HL-60/S4 treated with retinoic acid at 250 ng/mL for 4 days and 3 days (cell line): ENCODE results near the gene FAR2.
"Not testable (repeated sequence)": the region's sequence is repeated elsewhere in the genome, so short reads cannot be mapped to it uniquely, and the experiment has no call there.

Experiments used
- in situ Hi-C: fragments of 300-500 bp; cut with MboI; formaldehyde crosslinking; loops from 2 replicates; pipeline ENCODE4 v1.7.0; 2022; ENCODE audit warnings: low sequenced_read_pairs

The FAR2 gene

DNA sequence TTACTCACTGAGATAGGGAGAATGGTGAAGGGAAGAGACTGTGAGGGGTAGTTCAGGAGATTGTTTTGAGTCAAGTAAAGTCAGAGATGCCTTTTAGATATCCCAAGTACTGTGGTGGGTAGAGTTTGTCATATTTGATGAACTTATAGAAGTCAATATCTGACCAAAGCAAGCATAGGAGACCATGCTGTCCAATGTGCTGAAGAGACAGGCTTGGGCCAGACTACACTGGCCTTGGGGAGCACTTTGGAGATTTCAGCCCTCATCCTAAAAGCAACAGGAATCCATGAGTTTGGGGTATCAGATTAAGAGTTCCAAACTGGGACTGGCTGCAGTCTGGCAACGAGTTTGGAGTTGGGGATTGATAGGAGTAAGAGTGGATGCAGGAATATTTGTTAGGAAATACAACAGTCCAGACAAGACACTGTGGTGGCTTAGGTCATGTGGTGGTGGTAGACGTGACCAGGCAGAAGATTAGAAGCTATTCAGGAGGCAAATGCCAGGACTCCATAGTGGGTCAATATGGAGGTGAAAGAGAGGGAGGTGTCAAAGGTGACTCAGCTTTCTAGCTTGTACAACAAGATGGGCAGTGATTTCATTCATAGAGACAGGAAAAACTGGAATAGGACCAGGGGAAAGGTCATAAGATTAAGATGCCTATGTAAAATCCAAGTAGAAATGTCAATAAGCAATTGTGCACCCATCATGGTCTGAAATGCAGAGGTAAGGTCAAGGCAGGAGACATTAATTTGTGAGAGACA lies 81.9 kb downstream of the FAR2 start:
- in situ Hi-C loops: no loop called here

DNA sequence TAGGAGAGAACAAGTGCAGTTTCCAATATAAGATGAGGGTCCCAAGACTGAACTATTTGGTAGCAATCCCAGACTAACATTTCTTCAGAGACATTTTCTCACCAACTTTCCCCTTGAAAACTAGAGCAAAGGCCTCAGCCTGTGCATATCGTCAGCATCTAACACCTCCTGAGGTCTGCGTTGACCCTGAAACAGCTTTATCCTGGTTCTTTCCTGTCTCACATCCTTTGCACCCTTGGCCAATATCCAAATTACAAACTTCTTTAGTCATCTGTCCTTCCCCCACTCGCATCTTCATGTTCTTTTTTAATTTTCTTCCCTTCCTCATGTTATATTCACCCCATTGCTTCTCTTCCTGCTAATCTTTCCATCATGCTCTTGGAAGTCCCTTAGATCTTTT lies 83.0 kb downstream of the FAR2 start:
- in situ Hi-C loops: no loop called here

DNA sequence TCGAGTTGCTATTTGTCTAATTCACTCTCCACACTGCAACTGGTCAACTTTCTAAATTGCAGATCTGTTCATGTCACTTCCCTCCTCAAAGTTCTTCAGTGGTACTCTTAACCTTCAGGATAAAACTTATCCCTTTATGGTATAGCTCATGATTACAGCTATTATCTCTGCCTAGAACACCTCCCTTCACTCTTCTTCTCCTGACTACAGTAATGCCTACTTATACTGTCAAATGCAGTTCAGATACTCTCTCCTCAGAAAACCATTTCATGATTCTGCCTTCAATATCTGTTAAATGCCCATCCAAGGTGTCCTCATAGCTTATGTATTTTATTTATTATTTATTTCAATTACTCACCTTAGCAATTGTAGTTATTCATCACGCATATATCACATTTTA lies 85.5 kb downstream of the FAR2 start:
- in situ Hi-C loops: no loop called here

DNA sequence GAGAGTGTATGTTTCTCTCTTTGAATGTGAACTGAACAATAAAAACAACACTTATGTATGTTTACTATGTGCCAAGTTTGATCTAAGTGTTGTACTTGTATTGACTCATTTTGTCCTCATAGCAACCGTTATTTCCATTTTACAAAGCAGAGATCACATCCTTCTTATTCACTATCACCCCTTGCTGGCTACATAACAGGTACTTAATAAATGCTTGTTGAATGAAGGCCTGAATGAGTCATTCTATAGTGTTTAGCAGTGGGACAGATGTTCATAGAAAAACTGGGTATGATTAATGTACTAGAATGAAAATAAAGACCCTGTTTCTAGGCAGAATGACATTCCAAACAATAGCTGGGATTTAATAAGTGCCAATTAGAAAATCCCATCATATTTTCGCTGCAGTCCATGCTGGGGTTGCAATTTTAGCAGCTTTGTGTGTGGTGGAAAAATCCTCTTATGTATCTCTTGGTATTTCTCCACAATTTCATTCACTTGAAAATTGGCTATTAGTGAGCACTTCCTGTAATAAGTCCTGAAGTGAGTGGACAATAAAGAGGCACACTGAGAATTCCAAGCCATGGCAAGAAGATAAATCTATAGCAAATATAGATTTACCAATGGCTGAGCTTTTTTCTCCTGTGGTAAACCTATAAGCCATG lies 86.0 kb downstream of the FAR2 start:
- in situ Hi-C loops: no loop called here

DNA sequence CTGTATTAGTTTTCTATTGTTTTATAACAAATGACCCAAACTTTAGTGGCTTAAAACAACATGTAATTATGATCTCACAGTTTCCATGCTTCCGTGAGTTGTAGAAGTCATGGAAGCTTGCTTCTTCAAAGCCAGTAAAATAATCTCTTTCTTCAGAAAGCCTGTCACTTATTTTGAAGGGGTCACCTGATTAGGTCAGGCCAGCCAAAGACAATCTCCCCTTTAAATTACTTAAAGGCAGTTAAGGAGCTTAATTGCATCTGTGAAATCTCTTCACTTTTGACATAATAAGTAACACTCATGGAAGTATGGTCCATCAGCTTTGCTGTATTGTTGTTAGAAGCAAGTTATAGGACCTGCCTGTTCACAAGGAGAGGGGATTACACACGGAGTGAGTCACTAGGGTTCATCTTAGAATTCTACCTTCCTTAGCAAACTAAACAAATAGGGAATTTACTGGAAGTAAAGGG lies 89.8 kb downstream of the FAR2 start:
- in situ Hi-C loops: no loop called here

DNA sequence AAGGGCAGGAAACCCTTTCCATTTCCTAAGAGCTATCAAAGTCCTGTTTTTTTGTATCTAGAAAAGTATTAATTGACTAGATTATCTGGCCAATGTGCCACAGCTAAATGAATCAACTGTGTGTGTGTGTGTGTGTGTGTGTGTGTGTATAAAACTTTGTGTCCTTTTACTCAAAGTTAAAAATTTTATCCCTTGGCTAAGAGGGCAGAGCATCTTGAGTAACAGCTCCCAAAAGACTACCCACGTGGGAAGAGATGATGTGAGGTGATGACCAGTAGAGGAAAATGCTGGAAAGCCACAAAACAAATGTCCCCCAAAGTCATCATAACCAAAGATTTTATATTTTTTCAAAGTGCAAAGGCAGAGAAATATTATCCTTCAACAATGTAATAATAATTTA lies 90.3 kb downstream of the FAR2 start:
- in situ Hi-C loops: no loop called here

DNA sequence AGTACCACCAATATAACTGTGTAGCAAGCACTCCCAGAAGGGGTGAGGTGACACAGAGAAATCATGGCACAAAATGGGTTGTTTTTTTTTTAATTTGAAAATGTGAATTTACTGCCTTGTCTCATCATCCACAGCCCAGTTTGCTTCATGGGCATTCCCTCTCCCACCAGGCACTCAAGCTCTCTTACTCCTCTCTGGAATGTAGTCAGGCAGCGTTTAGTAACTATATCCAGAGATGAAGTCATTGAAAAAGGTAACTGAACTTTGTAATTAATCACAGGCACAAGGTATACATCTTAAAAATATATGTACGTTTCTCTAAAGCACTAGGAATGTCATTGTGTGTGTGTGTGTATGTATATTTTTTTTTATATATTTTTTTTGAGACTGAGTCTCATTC lies 91.4 kb downstream of the FAR2 start:
- in situ Hi-C loops: no loop called here

DNA sequence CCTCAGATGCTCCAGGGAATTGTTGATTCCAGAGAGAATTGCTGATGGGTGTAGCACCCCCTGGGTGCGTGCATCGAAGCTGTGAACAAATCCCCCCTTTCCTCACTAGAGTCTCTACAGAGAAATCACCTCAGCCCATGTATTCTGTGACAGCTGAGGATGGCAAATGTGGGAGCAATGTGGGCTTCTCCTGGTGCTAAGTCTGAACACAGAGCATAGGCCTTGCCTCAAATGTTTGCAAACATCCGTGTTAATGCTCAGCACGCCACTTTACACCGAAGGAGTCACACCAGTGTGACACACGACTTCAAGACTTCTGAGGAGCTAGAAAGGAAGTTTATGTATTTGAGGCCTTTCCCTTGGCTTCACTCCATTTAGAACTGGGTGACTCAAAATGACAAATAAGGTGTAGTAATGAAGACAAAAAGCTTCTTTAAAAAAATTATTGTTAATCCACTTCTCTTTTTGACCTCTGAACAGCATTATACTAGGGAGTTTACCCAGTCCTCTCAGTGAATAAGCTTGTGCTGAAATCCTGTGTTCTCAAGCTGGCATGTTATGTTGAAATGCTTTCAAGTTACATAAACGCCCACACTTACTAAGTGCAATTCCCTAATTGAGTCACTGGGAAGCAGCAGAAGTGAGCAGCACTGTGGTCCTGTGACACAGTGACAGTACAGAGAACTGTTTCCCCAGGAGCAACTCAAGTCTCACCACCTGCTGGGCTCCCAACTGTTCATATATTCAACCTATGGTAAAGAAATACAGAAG lies 92.9 kb downstream of the FAR2 start:
- in situ Hi-C loops: no loop called here

DNA sequence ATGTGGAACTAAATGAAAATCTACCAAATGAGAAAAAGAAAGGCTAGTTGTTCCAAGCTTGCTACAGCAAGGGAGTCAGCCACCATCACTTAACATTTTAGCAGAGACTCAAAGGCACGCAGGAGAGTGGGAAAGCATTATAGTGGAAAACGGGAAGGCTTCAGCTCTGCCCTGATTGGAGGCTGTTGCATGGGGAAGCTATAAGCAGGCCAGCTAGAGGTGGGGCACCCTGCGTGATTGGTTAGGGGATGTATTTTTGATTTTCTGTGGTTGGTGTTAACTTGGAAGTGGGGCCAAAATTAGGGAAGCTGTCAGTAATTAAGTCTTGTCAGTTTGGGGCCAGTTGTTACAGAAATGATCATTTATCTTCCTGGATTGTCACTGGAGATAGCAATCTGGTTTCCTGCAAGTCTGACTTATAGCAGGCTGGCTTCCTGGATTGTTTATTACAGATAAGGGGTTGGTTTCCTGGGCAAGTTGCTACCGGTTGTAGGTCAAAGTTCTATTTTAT lies 93.9 kb downstream of the FAR2 start:
- in situ Hi-C loops: no loop called here

DNA sequence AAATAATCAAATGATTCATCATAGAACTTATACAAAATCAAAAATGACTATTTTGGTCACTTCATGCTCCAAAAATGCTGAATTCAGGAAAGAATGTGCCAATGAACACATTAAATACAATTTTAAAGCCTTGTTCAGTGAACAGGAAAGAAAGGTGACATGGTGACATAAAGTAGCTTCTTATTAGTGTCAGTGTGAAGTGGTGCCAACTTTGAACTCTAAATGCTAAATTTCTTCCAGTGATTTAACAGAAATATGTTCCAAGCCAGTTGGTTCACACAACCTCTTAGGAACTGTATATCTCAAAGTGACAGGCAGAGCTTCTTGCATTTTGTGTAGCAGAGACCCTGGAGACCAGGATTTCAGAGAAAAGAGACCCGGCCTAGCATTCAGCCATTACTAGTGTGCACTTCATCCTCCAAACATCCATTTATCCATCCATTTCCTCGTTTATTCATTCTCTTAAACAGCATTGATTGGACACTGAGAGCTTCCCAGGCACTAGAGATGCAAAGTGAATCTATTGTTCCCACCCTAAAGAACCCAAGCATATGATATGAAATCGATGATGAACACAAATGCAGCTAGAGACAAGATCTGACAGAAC lies 95.2 kb downstream of the FAR2 start:
- in situ Hi-C loops: no loop called here

DNA sequence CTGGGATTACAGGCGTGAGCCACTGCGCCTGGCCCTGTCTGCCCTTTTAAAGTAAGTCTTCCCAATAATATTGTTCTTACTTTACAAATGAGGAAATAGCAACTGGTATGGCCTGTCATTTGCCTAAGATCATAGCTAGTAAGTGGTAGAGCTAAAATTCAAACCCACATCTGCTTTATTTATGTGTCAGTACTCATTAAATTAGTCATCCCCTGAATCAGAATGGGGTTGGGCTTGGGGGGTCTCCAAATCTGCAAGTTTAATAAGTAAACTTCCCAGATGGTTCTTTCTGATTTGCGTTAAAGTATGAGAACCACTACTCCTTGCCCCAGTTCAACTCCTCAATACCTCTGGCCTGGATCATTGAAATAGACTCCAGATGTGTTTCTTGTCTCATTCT lies 96.2 kb downstream of the FAR2 start:
- in situ Hi-C loops: no loop called here

DNA sequence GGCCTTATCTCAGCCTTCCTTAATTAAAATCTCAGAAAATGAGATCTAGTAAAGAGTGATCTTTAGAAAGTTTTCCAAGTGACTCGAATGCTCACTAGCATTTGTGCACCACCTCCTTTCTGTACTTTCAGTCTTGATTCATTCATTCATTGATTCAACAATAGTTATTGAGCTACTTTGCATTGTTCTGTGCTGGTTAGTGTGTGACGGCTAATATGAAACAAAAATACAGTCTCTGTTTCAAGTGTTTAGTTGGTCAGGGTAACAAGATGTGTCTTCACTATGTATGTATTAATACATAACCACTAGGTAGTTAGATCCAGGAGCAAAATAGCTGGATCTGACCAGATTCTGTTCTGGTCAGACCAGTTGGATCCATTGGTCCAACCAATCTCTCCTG lies 100.9 kb downstream of the FAR2 start:
- in situ Hi-C loops: no loop called here

DNA sequence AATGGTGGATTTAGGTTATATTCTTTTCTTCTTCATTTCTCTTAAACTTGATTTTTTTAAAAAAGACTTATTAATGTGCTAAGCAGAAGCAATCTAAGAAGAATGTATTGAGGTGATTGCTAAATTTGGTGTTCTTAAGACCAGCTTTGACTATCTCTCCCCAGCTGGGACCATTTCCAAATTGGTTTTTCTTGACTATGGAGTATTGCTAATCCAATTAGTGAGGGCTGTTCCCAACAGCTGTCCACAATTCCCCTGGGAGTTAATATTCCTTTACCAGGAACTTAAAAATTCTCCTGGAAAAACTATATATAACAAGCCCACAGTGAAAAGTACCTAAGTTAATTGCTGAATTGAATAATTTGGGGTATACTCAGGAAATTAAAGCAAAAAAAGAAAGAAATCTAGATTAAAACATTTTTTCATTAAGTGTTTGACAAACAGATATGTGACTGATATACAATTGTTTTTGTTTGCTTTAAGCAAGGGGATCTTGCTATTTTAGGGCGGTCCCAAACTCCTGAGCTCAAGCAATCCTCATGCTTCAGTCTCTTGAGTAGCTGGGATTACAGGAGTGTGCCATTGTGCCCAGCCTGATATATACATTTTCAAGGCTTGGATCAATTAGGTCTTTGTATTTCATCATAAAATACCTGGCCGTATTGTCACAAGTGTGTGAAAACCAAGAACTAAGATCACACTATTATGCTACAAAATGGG lies 105.0 kb downstream of the FAR2 start:
- in situ Hi-C loops: no loop called here

DNA sequence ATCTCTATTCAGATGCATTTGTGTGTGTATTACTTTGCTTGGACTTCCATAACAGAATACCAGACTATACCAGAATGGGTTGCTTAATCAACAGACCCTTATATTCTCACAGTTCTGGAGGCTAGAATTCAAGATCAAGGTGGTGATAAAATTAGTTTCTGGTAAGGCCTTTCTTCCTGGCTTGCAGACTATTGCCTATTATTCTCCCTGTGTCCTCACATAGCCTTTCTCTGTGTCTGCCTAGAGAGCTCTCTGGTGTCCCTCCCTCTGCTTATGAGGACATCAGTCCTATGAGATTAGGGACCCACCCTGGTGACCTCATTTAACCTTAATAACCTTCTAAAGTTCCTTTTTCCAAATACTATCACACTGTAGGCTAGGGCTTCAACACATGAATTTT lies 106.0 kb downstream of the FAR2 start:
- in situ Hi-C loops: no loop called here

DNA sequence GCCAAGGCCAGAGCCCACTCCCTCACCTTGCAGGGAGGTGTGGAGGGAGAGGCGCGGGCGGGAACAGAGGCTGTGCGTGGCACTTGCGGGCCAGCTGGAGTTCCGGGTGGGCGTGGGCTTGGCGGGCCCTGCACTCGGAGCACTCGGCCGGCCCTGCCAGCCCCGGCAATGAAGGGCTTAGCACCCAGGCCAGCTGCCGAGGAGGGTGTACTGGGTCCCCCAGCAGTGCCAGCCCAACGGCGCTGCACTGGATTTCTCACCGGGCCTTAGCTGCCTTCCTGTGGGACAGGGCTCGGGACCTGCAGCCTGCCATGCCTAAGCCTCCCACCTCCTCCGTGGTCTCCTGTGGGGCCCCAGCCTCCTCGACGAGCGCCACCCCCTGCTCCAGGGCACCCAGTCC lies 107.5 kb downstream of the FAR2 start:
- in situ Hi-C loops: no loop called here

DNA sequence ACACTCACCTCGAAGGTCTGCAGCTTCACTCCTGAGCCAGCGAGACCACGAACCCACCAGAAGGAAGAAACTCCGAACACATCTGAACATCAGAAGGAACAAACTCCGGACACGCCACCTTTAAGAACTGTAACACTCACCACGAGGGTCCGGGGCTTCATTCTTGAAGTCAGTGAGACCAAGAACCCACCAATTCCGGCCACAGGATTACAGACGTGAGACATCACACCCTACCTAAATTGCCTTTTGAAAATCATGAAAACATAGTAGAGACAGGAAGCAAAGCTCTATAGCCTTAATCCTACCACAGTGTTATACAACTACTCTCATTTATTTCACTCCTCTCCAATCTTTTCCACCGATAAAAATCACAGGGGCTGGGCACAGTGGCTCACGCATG lies 108.6 kb downstream of the FAR2 start:
- in situ Hi-C loops: not testable (repeated sequence)

DNA sequence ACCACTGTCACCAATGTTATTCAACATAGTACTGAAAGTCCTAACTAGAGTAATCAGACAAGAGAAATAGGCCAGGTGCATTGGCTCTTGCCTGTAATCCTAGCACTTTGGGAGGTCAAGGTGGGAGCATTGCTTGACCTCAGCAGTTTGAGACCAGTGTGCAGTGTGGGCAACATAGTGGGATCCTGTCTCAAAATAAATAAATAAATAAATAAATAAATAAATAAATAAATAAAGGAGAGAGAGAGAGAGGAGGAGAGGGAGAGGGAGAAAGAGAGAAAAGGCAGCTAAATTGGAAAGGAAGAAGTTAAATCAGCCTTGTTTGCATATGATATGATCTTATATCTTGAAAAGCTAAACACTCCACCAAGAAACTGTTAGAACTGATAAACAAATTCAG lies 115.3 kb downstream of the FAR2 start:
- in situ Hi-C loops: no loop called here

DNA sequence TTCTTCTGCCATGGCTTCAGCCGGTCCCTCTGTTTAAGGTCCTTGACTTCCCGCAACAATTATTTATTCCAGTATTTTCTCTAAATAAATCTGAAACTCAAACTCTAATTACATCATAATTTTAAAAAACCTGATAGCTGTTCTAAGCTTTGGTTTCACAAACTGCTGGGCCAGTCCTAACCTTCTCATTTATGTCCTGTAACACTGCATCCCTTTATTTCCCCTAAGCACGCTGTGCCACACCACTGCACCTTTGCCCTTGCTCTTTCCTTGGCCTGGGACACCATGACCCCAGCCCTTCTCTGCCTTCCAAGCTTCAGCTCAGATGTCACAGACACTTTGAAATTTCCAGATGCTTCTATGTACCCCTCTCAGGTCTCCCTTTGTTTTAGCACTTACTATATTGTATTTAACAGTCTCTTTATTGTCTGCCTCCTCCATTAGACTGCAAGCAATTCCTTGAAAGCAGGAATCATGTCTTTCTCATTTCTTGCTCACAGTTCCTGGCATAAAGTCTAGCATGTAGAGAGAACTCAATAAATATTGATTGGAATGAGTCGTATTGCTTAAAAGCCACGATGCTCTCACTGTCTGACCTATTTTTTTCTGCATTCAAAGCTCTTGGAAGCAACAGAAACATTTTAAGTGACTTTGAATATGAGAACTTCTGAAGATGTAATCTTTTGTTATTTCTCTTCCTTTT lies 120.8 kb downstream of the FAR2 start:
- in situ Hi-C loops: no loop called here

DNA sequence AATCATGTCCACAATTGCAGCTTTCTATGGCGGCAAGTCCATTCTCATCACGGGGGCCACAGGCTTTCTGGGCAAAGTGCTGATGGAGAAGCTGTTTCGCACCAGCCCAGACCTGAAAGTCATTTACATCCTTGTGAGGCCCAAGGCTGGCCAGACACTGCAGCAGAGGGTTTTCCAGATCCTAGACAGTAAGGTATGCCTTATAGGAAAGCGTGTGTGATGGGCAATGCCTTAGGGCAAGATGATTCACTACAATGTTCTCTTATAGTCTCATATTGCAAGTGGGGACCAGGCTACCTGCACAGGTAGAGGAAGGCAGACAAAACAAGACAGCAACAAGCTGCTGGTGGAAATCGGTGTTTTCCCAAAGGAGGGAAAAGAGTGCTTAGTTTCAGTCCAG lies 121.4 kb downstream of the FAR2 start:
- in situ Hi-C loops: no loop called here
